Skeletal muscle tissue (tissue), 4 donors: ENCODE results near the gene CHMP4B. TPM values are rescaled to one million over a fixed set of nuclear protein-coding genes. Genes with fewer than 3 reads are reported as not detected.

Experiments
- H3K27ac ChIP-seq: one replicate; pipeline ENCODE4 v1.7.0; 2013; ENCODE audit warnings: mild to moderate bottlenecking, low read depth, low read length, inconsistent platforms
- H3K27me3 ChIP-seq, 3 donors: one replicate each; pipeline ENCODE4 v1.7.0; 2013; ENCODE audit warnings: low read length in 3 of 3; ENCODE audit not compliant: control insufficient read depth in 3 of 3, insufficient read depth in 3 of 3
- H3K36me3 ChIP-seq, 3 donors: one replicate each; pipeline ENCODE4 v1.7.0; 2013; ENCODE audit warnings: low read length in 3 of 3; ENCODE audit not compliant: control insufficient read depth in 3 of 3, insufficient read depth in 3 of 3
- H3K4me1 ChIP-seq, 3 donors: one replicate each; pipeline ENCODE4 v1.7.0; 2013; ENCODE audit warnings: low read length in 3 of 3, mild to moderate bottlenecking in 3 of 3; ENCODE audit not compliant: control insufficient read depth in 3 of 3, insufficient read depth in 3 of 3
- H3K4me3 ChIP-seq, 3 donors: one replicate each; pipeline ENCODE4 v1.7.0; 2013; ENCODE audit warnings: low read length in 3 of 3
- H3K9ac ChIP-seq, 3 donors: one replicate each; pipeline ENCODE4 v1.7.0; 2013; ENCODE audit warnings: low read length in 3 of 3, mild to moderate bottlenecking in 3 of 3, moderate library complexity in 2 of 3, low read depth in 1 of 3
- H3K9me3 ChIP-seq, 3 donors: one replicate each; pipeline ENCODE4 v1.7.0; 2013; ENCODE audit warnings: low read length in 3 of 3; ENCODE audit not compliant: control insufficient read depth in 3 of 3
- total RNA-seq: library from RNA; depleted of rRNA; stranded (reverse); fragments of >200 nt; gene quantifications from one replicate; pipeline ENCODE4 v1.2.3, GENCODE V29; 2014
- donor health status: Osteomylitis.

Gene CHMP4B
- total RNA-seq, 1 donor from 2014 or later, result 24.0 TPM

DNA sequence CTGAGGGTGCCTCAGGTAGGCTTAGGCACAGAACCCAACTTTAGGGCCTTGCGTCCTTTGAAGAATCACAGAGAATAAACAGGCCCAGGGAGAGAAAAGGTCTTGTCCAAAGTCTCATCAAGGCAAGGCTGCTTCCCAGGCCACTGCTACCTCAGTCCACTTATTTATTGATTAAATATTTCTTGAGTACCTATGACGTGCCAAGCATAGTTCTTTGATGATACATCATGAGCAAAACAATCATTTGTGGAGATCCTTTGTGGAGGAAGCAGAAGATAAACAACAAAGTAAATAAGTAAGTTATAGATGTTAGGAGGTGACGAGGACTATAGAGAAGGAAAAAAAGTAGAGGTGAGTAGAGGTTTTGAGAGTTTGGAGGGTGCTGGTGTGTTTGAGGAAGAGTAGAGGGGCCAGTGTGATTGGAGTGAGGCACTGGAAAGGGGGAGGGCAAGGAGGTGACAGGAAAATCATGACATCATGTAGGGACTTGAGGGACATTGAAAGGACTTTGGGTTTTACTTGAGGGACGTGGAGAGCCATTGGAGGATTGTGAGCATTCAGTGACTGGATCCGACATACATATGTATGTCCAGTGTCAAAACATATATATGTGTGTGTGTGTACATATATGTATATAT is 14.1 kb upstream of the CHMP4B start:
- Histone ChIP-seq H3K4me3 (no peak overlapping the region), H3K9me3 (no peaks in the 10 kb centered on the region), H3K27ac (no peak overlapping the region), H3K9ac (no peak overlapping the region), H3K36me3 (no peaks in the 10 kb centered on the region), H3K27me3 (no peaks in the 10 kb centered on the region), H3K4me1 (peaks cover 4 to 10% (median 9%) of the 10 kb centered on the region in 3 donors)

DNA sequence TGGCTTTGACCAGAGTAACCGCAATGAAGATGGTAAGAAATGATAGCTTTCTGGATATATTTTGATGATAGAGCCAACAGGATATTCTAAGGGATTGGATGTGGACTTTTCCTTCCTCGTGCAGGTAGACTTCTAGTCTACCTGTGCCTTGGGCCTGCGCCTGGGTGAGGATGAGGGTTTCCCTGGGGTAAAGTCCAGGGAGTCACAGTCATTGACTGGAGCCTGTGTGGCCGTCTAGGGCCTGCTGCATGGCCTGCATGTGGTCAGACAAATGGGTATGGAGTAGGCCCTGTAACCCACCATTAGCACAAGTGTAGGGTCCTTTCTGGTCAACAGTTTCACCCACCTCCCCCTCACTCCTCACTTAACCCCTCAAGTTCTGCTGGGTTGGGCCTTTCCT is 12.7 kb upstream of the CHMP4B start:
- Histone ChIP-seq H3K27ac (no peak overlapping the region), H3K9me3 (no peaks in the 10 kb centered on the region), H3K36me3 (no peaks in the 10 kb centered on the region), H3K9ac (no peak overlapping the region), H3K4me3 (no peak overlapping the region), H3K27me3 (no peaks in the 10 kb centered on the region), H3K4me1 (peaks cover 0 to 4% (median 2%) of the 10 kb centered on the region in 3 donors)

DNA sequence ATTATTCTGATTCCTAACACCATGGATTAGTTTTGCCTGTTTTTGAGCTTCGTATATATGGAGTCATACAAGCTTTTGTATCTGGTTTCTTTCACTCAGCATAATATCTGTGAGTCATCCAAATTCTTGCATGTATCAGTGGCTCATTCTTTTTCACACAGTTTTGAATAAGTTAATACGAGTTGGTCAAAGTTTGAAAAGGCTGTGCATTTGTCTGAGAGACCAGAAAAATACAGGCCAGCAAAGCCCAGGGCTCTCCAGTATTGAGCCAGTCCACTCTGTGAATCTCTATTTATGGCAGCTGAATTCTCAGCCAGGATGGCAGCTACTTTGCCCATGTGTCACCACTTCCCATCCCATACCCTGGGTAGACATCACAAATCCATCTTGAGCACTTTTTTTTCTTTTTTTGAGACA is 7.2 kb upstream of the CHMP4B start:
- Histone ChIP-seq H3K9ac (no peak overlapping the region), H3K4me3 (no peak overlapping the region), H3K36me3 (no peaks in the 10 kb centered on the region), H3K27ac (no peak overlapping the region), H3K27me3 (no peaks in the 10 kb centered on the region), H3K4me1 (no peaks in the 10 kb centered on the region), H3K9me3 (no peaks in the 10 kb centered on the region)

DNA sequence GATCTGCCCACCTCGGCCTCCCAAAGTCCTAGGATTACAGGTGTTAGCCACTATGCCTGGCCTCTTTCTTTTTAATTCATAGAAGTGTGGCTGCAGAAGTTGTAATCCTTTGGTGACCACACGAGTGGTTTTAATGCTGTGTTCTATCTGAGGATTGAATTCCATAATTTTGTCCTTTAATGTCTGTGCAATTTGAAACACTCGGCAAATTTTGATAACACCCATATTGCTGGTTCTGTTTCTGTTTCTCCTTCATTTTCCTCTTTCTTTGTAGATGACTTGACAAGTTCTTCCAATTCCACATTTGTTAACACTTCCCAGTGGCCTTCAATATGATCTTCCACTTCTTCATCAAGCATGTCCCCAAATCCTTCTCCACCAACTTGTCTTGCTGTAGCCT is 2.8 kb upstream of the CHMP4B start:
- Histone ChIP-seq H3K27me3 (no peaks in the 10 kb centered on the region), H3K9me3 (no peaks in the 10 kb centered on the region), H3K4me3 (no peak overlapping the region), H3K27ac (no peak overlapping the region), H3K36me3 (peaks cover 0 to 4% (median 0%) of the 10 kb centered on the region in 3 donors), H3K4me1 (peaks cover 11 to 23% (median 17%) of the 10 kb centered on the region in 3 donors), H3K9ac (no peak overlapping the region)

DNA sequence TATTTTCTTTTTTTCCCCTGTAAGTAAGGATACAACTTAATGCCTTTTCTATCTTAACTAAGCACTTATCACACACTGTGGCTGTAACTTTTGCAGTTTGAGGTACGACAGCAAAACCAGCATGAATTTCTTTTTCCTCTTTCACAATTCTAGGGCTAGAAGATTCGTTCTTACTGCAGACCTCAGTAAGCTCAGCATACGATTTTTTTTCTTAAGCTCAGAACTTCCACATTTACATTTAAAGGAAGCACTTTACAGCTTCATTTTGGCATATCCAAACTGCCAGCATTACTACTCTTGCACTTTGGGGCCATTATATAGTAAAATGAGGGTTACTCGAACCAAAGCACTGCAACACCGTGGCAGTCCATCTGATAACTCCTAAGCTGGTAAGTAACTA is 889 bp upstream of the CHMP4B start:
- Histone ChIP-seq H3K36me3 (peaks cover 0 to 4% (median 0%) of the 10 kb centered on the region in 3 donors), H3K4me3 (peak overlapping the region in 1 of 3 donors; percentile 41), H3K27me3 (no peaks in the 10 kb centered on the region), H3K27ac (no peak overlapping the region), H3K4me1 (peaks cover 25 to 39% (median 33%) of the 10 kb centered on the region in 3 donors), H3K9ac (no peak overlapping the region), H3K9me3 (no peaks in the 10 kb centered on the region)

DNA sequence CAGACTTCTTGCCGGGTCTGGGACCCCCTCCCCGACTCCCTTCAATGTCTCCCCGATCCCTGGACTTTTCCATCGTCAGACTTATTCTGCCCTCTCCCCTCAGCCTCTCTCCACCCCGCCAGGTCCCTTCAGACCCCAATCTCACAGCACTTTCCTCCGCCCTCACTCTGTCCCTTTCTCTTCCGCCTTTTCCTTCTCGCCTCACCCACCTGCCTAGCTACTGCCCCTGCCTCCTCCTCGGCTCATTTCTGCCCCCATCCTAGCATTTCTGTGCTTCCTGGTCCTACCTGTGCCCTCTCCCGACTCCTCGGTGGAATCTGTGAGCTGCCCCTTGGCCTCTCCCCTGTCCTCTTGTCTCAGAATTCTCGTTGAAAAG is 616 bp downstream of the CHMP4B start:
- peak overlapping the region; percentile 99 to 100 (median 99) for H3K9ac ChIP-seq
- H3K36me3 ChIP-seq, result peaks cover 0 to 4% (median 0%) of the 10 kb centered on the region in 3 donors
- H3K4me3 ChIP-seq, result peak overlapping the region; percentile 94 to 99 (median 98)
- H3K27me3 ChIP-seq, result no peaks in the 10 kb centered on the region
- peak overlapping the region; percentile 99 for H3K27ac ChIP-seq
- H3K9me3 ChIP-seq, result no peaks in the 10 kb centered on the region
- peaks cover 25 to 49% (median 33%) of the 10 kb centered on the region in 3 donors for H3K4me1 ChIP-seq

DNA sequence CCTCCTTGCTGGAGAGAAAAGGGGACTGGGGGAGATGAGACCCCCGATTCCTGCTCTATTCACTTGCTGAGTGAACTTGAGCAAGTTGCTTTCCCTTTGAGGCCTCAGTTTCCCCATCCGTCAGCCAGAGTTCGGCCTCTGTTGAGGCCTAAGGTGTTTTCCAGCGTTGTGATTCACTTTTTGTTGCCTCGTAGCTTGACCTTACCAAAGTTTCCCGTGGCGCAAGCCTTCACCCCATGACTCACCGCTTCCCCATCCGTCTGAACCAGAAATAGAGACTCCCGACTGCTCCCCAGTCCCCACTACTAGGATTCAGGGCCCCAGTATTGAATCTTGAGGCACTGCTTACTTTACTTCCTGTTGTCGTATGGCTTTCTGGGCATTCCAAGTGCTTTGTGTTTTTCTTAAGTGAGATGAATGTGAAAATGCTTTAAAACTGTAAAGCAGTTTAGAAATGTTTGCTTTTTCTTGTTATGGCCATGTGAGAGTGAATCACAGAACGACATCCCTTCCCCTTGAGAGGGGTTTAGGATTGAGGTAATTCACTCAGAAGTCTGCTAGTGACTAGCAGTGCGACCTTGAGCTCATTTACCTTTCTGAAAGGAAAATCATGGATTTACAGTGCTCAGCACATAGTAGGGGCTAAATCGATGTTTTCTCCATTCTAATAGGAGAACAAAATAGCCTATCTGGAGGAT is 1.2 kb downstream of the CHMP4B start:
- Histone ChIP-seq H3K9ac (peak overlapping the region; percentile 99 to 100 (median 99)), H3K27me3 (no peaks in the 10 kb centered on the region), H3K36me3 (peaks cover 0 to 4% (median 0%) of the 10 kb centered on the region in 3 donors), H3K27ac (peak overlapping the region; percentile 99), H3K4me1 (peaks cover 25 to 50% (median 35%) of the 10 kb centered on the region in 3 donors), H3K4me3 (peak overlapping the region; percentile 94 to 99 (median 98)), H3K9me3 (no peaks in the 10 kb centered on the region)

DNA sequence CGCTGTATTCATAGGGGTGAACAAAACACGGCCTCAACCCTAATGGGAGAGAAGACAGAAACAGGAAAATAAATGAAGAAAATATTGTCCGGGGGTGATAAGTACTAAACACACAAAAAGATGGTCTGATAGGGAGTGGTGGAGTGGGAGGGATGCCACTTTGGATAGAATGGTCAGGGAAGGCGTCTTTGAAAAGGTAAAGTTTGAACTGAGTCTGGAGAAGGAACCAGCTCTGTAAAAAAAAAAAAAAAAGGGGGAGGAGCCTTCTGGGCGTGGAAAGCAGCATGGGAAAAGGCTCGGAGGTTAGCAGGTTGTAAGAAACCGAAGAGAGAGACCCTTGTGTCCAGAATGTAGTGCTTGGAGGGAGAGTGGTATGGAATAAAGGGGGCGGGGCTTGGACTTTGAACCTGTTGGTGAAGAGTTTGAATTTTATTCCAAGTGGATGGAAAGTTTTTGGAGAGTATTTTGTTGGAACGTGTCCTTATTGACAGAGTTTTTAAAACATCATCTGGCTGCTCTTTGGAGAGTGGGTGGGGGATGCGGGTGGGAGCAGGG is 1.8 kb downstream of the CHMP4B start:
- peak overlapping the region; percentile 99 to 100 (median 99) for H3K9ac ChIP-seq
- H3K27ac ChIP-seq, result peak overlapping the region; percentile 99
- peaks cover 25 to 56% (median 41%) of the 10 kb centered on the region in 3 donors for H3K4me1 ChIP-seq
- peaks cover 0 to 4% (median 0%) of the 10 kb centered on the region in 3 donors for H3K36me3 ChIP-seq
- no peaks in the 10 kb centered on the region for H3K9me3 ChIP-seq
- H3K27me3 ChIP-seq, result no peaks in the 10 kb centered on the region
- peak overlapping the region; percentile 94 to 99 (median 98) for H3K4me3 ChIP-seq

DNA sequence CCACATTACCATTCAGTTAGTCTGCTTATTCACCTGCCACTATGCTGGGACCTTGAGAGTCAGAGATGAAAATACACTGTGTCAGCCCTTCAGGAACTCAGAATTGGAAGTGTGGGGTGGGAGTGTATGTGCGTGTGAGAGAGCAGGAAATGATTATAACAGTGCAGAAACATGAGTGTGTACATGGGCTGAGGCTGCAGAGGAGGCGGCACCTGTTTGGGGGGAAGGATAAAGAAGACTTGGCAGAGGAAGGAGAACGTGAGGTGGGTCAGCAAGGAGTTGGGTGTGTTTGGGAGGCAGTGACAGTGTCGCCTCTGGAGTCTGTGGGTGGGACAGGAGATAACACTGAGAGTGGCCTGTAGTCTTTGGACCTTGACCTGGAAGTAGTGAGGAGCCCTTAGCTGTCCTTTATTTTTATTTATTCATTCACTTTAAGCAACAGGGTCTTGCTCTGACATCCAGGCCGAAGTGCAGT is 3.1 kb downstream of the CHMP4B start:
- peak overlapping the region in 1 of 3 donors; percentile 20 for H3K4me3 ChIP-seq
- H3K27me3 ChIP-seq, result no peaks in the 10 kb centered on the region
- peaks cover 0 to 4% (median 0%) of the 10 kb centered on the region in 3 donors for H3K36me3 ChIP-seq
- H3K9me3 ChIP-seq, result no peaks in the 10 kb centered on the region
- no peak overlapping the region for H3K27ac ChIP-seq
- peaks cover 25 to 64% (median 46%) of the 10 kb centered on the region in 3 donors for H3K4me1 ChIP-seq
- peak overlapping the region in 2 of 3 donors; percentile 4 to 9 for H3K9ac ChIP-seq

DNA sequence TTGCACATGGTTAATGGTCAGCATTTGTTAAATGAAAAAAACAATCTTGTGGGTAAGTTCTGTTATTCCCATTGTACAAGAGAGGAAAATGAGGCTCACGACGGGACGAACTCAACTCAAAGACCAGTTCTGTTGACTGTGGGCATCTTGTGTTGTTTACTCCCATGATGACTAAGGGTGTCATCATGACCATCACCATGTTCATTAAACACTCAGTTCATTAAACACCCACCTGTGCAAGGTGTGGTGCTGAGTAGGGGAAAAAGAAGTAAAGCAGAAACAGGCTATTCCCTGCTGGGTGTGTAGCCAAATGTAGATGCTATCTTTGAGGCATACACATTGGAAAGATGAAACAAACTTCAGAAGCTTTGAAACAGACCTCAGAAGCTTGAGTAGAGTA is 4.5 kb downstream of the CHMP4B start:
- Histone ChIP-seq H3K27ac (no peak overlapping the region), H3K9ac (no peak overlapping the region), H3K4me1 (peaks cover 29 to 72% (median 50%) of the 10 kb centered on the region in 3 donors), H3K36me3 (peaks cover 0 to 4% (median 0%) of the 10 kb centered on the region in 3 donors), H3K27me3 (no peaks in the 10 kb centered on the region), H3K4me3 (no peak overlapping the region), H3K9me3 (no peaks in the 10 kb centered on the region)
